Stimulated activated CD8-positive, alpha-beta memory T cell treated with anti-CD3 and anti-CD28 coated beads, Interleukin-4, amount 100 ng/mL, for 1 hour (primary cell): Measurements from ENCODE around the gene MED25.
A peak's percentile ranks its signal among the peaks of the same experiment; 100 is the strongest.

ENCODE experiments used
- DNase-seq, 2 donors: peaks; one replicate each; pipeline ENCODE4 v3.0.0-alpha.2; 2020; ENCODE audit warnings: low read depth in 2 of 2, low spot score in 1 of 2

MED25 gene

DNA sequence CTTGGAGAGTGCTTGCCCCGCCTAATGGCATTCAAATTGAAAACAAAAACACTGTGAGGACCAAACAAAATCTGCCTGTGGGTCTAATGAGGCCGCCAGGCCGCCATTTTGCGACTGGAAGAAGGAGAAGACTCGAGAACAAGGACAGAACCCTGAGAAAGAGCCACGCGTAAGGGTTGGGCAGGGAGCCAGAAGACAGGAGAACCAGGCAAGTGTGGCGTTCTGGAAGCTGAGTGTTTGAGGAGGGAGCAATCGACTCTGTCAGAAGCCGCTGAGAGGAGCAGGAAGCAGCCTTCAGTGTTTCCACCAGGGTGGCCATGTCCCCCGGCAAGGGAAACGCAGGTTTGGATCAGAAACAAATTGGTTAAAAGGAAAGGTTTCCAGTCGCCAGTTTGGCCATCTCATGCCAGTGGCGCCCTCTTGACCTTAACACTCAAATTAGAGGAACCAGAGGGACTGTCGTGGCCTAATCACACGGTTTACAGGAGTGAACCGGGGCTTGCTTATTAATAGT is 22.7 kb downstream of the MED25 start:
- DNase-seq = no peak

DNA sequence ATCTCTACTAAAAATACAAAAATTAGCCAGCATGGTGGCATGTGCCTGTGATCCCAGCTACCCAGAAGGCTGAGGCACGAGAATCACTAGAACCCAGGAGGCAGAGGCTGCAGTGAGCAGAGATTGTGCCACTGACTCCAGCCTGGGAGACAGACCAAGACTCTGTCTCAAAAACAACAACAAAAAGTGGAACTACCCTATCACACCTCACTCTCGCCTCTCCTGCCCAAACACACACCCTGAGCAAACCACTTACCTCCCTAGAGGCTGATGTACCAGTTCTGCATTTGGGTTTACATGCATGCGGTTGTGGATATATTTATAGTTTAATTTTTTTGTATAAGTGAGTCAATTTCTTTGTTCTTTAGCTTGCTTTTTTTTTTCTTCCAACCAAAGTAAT is 25.2 kb downstream of the MED25 start:
- no peak for DNase-seq

GRCh38 chr19:49844138-49845095 is 26.3 kb downstream of the MED25 start:
- DNase-seq = no peak

DNA sequence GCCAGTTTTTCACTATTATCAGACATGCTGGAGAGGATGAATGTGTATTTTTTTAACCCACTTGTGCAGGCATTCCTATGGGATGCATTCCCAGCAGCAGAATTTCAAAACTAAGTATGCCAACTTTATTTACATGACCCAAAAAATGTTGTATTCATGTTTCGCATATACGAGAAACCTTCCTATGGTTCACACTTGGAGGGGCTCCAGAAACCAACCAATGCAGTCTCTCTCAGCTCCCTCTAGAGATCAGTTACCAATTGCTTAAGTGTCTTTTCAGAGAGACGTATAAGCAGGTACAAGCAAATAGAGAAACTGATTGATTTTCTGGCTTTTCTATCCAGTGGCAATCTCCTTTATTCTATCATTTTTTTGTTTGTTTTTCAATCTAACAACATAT is 27.3 kb downstream of the MED25 start:
- no peak for DNase-seq

DNA sequence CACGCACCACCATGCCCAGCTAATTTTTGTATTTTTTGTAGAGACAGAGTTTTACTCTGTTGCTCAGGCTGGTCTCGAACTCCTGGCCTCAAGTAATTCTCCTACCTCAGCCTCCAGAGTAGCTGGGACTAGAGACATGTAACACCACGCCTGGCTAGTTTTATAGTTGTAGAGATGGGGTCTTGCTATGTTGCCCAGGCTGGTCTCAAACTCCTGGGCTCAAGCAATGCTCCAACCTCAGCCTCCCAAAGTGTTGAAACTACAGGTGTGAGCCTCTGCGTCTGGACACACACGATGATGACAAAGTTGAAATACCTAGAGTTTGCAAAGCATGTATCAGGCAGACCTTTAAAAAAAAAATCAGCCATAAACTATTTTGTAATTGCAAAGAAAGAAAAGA is 28.3 kb downstream of the MED25 start:
- DNase-seq = no peak

- no peak for DNase-seq
Observed at GRCh38 chr19:49847731-49848696, 29.9 kb downstream of the MED25 start.

GRCh38 chr19:49848938-49849337 is 30.8 kb downstream of the MED25 start:
- DNase-seq = no peak

- no peak for DNase-seq
Observed at GRCh38 chr19:49849433-49850220, 31.5 kb downstream of the MED25 start.

DNA sequence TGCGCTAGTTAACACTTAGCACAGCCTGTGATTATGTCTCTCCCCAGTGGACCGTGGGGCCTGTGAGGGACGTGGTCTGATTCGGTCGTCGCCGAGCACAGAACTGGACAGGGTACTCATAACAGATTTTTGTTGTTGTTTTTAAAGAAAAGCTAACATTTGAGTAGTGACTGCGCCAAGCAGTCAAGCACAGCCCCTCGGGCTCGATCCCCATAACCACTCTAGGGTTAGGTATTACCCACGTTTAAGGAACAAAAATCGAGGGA is 32.1 kb downstream of the MED25 start:
- no peak for DNase-seq

DNA sequence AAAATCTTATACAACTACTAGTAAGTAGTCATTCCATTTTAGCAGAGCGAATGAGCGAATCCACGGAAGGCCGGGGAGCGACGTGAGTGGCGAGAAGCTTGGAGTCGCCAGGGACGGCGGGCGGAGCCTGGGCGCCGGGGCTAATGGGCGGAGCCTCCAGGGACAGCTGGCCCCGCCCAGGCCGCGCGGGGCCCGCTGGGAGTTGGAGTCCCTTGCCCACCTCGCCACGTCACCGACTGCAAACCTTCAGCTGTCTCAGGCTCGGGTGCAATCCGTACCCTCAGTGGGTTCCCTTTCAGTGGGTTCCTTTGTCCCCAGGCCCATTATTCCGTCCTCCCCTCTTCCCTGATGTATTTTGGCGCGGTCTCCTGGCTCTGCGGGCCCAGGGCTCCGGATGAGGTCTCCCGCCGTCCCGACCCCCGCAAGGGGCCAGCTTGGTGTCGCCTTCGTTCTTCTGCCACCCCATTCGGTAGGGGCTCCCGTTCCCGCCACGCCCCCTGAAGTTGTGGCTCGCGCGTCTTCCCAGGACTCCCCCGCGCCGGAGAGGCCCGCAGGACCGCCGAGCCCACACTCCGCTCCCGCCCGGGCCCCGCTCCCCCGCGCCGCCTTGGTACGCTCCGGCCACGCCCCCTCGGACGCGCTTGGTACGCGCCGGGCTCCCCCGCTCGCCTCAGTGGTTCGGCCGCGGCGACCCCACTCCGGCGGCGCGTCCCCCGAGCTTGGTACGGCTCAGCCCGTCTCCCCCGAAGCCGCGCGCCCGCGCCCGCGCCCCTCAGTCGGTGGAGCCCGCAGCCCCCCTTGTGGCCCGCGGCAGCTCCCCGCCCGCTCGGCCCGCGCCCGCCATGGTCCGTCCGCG is 32.6 kb downstream of the MED25 start, which contains the start of gene PTOV1:
Gene PTOV1 (plus strand): TSS at position 673 of the 856 bp plus-strand sequence.
- peak; percentile 69 to 73 for DNase-seq

DNA sequence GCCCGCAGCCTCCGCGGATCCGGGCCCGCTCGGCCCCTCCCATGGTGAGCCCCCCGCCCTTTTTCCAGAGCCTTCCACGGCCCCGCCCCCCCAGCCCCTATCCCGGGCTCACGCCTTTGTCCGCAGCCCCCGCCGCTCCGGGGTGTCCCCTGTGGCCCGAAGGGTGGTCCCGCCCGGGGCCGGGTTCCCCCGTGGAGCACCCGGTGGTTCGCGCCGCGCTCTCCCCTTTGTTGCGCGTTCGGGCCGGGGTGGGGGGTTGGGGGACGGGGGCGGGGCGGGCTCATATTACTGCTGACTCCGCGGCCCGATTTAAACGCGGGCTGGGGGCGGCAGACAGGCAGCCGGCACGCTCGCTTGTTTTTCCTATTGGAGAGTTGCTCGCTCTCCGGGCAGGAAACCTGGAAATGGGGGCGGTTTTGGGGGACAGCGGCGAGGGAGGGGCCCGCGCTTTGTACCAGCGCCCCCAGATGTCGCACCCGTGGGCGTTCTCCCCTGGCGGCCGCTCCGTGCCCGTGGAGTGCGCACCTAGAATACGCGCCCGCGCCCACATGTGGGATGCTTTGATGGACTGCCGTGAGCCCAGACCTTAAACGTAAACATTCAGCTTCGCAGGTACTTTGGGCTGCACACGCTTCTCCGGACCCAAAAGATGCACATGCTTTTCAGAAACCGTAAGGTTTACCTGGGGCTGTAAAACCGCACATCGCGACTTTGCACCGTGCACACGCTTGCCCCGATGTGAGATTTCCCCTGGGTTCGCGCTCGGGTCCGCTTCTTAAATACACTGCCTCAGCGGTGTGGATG is 33.6 kb downstream of the MED25 start:
- DNase-seq = no peak

GRCh38 chr19:49852631-49853126 is 34.6 kb downstream of the MED25 start:
- no peak for DNase-seq

GRCh38 chr19:49853852-49854377 is 35.8 kb downstream of the MED25 start:
- no peak for DNase-seq

- DNase-seq = no peak
Observed at GRCh38 chr19:49854378-49855263, 36.5 kb downstream of the MED25 start.

DNA sequence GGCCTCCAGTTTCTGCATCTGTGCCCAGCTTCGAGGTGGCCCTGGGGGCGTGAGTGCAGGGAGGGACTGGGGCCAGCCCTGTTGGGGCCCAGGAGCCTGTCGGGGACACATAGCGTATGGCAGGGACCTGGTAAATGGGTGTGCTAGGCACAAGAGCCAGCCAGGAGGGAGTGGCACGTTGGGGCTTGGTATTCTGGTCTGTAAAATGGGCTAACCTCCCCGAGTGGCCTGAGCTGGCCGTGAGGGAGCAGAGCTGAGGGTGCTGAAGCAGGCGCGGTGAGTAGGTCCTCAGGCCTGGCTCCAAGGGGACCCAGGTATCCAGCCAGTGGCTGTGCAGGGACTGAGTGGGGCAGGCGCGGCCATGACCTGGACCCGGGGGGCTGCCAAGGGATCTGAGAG is 37.2 kb downstream of the MED25 start:
- no peak for DNase-seq

DNA sequence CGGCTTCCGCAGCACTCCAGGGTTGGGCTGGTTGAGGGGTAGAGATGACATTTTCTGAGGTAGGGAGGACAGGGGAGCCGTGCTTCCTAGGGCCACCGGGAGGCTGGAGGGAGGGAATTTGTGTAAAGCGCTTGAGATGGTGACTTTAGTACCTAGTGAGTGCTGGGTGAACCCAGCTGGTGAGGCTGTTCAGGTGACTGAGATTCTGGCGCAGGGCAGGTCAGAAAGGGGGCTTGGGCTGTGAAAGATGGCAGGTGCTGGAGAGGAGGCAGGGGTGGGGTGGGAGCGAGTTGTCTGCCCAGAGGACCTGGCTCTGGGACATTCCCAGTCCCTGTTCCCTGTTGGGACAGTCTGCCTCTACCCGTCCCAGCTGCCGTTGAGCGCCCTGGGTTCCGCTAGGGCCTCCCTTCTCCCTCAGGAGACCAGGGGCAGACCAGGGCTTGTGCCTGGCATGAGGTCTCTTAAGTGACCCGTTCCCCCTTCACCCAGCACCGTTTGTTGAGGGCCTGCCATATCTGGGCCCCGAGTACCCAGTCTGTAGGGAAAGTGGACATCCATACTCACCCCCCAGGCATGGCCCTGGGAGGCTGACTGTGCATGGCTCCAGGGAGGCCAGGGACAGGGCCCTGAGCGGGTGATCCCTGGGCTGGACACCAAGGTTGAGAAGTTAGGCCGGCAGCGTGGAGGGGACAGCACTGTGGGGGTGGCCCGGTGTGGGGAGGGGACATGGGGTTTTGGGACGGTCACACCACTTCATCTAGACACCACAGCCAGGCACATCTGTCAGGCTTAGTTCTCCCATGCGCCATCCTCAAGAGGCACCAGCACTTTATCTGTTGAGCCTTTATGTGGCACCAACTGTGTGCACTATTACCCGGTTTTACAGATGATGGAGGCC is 37.8 kb downstream of the MED25 start:
- no peak for DNase-seq

GRCh38 chr19:49856574-49857021 is 38.5 kb downstream of the MED25 start:
- no peak for DNase-seq
